Activated naive CD8-positive, alpha-beta T cell treated with anti-CD3 and anti-CD28 coated beads, Interleukin-2, amount 10 ng/mL, durations not matched to agents 7 days and 5 days (primary cell): ENCODE data around the gene BAK1. TPM values are rescaled to one million over a fixed set of nuclear protein-coding genes. Genes with fewer than 3 reads are reported as not detected.
A peak's percentile ranks its signal among the peaks of the same experiment; 100 is the strongest.

Experiments used
- ATAC-seq: fragments of 150-1000 bp; cut with Tn5 transposase; one replicate; pipeline ENCODE4 v1.10.0; 2021; ENCODE audit warnings: low read depth, moderate library complexity
- POLR2A ChIA-PET: fragments of 350-600 bp; sonication (Branson Sonifier 250); formaldehyde crosslinking; loops from one replicate; lab custom pipeline; 2021; ENCODE audit warnings: antibody characterized with exemption; lab: Charles Lee
- DNase-seq: peaks from one replicate; pipeline ENCODE4 v3.0.0; 2021
- H3K27ac Mint-ChIP-seq: one replicate; pipeline ENCODE4 v1.8.0; 2022; ENCODE audit warnings: mild to moderate bottlenecking, mixed read lengths
- H3K27me3 Mint-ChIP-seq: one replicate; pipeline ENCODE4 v1.8.0; 2022; ENCODE audit warnings: mild to moderate bottlenecking, moderate library complexity, mixed read lengths
- H3K36me3 Mint-ChIP-seq: one replicate; pipeline ENCODE4 v1.8.0; 2021; ENCODE audit warnings: mild to moderate bottlenecking, mixed read lengths
- H3K4me1 Mint-ChIP-seq: one replicate; pipeline ENCODE4 v1.8.0; 2021; ENCODE audit warnings: mixed read lengths
- H3K4me3 Mint-ChIP-seq: one replicate; pipeline ENCODE4 v1.8.0; 2022; ENCODE audit warnings: mild to moderate bottlenecking, moderate library complexity, mixed read lengths
- H3K9me3 Mint-ChIP-seq: one replicate; pipeline ENCODE4 v1.8.0; 2021; ENCODE audit warnings: mixed read lengths
- total RNA-seq, 2 experiments: library from RNA; stranded (reverse); gene quantifications; one replicate each; pipeline ENCODE4 v1.2.3, GENCODE V29; 2021

Gene BAK1
- total RNA-seq, 2 experiments from 2014 or later = 48.0 to 48.1 TPM

GRCh38 chr6:33589731-33590530, 9.9 kb upstream of the BAK1 start:
- H3K4me3 Mint-ChIP-seq = no peak overlapping the region
- no peaks in the 10 kb centered on the region for H3K9me3 Mint-ChIP-seq
- peaks cover 36% of the 10 kb centered on the region for H3K4me1 Mint-ChIP-seq
- no peak for ATAC-seq
- POLR2A ChIA-PET = interaction anchor here (0.6 to 1.1 kb wide), 3 partner anchors 18 to 123 kb away, joined by 3 to 7 read pairs (median 5); partner anchors contain the start of gene ITPR3
- H3K36me3 Mint-ChIP-seq = no peaks in the 10 kb centered on the region
- peak; percentile 64 for DNase-seq
- H3K27me3 Mint-ChIP-seq = peaks cover 2% of the 10 kb centered on the region
- H3K27ac Mint-ChIP-seq = peak overlapping the region; percentile 45

GRCh38 chr6:33589392-33589730, 9.3 kb upstream of the BAK1 start:
- Mint-ChIP-seq H3K4me1 (peaks cover 40% of the 10 kb centered on the region), H3K36me3 (no peaks in the 10 kb centered on the region), H3K27ac (no peak overlapping the region), H3K9me3 (no peaks in the 10 kb centered on the region), H3K4me3 (no peak overlapping the region), H3K27me3 (peaks cover 2% of the 10 kb centered on the region)
- DNase-seq = no peak
- POLR2A ChIA-PET = interaction anchor here (0.6 to 1.1 kb wide), 2 partner anchors 32 to 124 kb away, joined by 3 to 7 read pairs; partner anchors contain the start of gene ITPR3
- ATAC-seq = no peak

- DNase-seq (no peak), ATAC-seq (no peak)
- Mint-ChIP-seq H3K27ac (no peak overlapping the region), H3K9me3 (no peaks in the 10 kb centered on the region), H3K4me1 (peaks cover 43% of the 10 kb centered on the region), H3K36me3 (no peaks in the 10 kb centered on the region), H3K4me3 (no peak overlapping the region), H3K27me3 (peaks cover 2% of the 10 kb centered on the region)
- POLR2A ChIA-PET = no interaction called here
Measured at GRCh38 chr6:33588894-33589293, 8.8 kb upstream of the BAK1 start.

GRCh38 chr6:33587529-33587928, 7.5 kb upstream of the BAK1 start:
- H3K27me3 Mint-ChIP-seq = peaks cover 2% of the 10 kb centered on the region
- H3K9me3 Mint-ChIP-seq = no peaks in the 10 kb centered on the region
- H3K36me3 Mint-ChIP-seq = no peaks in the 10 kb centered on the region
- peaks cover 43% of the 10 kb centered on the region for H3K4me1 Mint-ChIP-seq
- ATAC-seq = no peak
- no peak overlapping the region for H3K4me3 Mint-ChIP-seq
- no peak overlapping the region for H3K27ac Mint-ChIP-seq
- POLR2A ChIA-PET = interaction anchor here (0.8 kb wide), 2 partner anchors 9 to 21 kb away, joined by 3 read pairs; no protein-coding TSS in a partner anchor
- no peak for DNase-seq

- Mint-ChIP-seq H3K36me3 (no peaks in the 10 kb centered on the region), H3K27me3 (no peaks in the 10 kb centered on the region), H3K4me1 (peaks cover 38% of the 10 kb centered on the region), H3K9me3 (no peaks in the 10 kb centered on the region), H3K27ac (peak overlapping the region; percentile 95), H3K4me3 (peak overlapping the region; percentile 89)
- POLR2A ChIA-PET = interaction anchor here (1.0 to 1.6 kb wide), 8 partner anchors 9 to 201 kb away, joined by 3 to 8 read pairs (median 4); partner anchors contain the start of gene ITPR3
- peak; percentile 6 for ATAC-seq
- peak; percentile 45 for DNase-seq
Measured at GRCh38 chr6:33586108-33586640, 6.1 kb upstream of the BAK1 start.

GRCh38 chr6:33585403-33586107, 5.5 kb upstream of the BAK1 start:
- Mint-ChIP-seq H3K27ac (peak overlapping the region; percentile 95), H3K36me3 (no peaks in the 10 kb centered on the region), H3K9me3 (no peaks in the 10 kb centered on the region), H3K4me1 (peaks cover 35% of the 10 kb centered on the region), H3K27me3 (no peaks in the 10 kb centered on the region), H3K4me3 (peak overlapping the region; percentile 89)
- POLR2A ChIA-PET = interaction anchor here (1.0 to 1.6 kb wide), 10 partner anchors 9 to 202 kb away, joined by 3 to 8 read pairs (median 4); partner anchors contain the start of genes ITPR3 and UQCC2
- peak; percentile 89 for ATAC-seq
- DNase-seq = peak; percentile 94

- DNase-seq (no peak), ATAC-seq (no peak)
- peak overlapping the region; percentile 95 for H3K27ac Mint-ChIP-seq
- no peaks in the 10 kb centered on the region for H3K27me3 Mint-ChIP-seq
- POLR2A ChIA-PET = interaction anchor here (1.0 to 1.6 kb wide), 6 partner anchors 14 to 203 kb away, joined by 3 to 8 read pairs (median 4); partner anchors contain the start of gene UQCC2
- peak overlapping the region; percentile 89 for H3K4me3 Mint-ChIP-seq
- H3K9me3 Mint-ChIP-seq = no peaks in the 10 kb centered on the region
- peaks cover 37% of the 10 kb centered on the region for H3K4me1 Mint-ChIP-seq
- H3K36me3 Mint-ChIP-seq = no peaks in the 10 kb centered on the region
Measured at GRCh38 chr6:33584700-33585402, 4.8 kb upstream of the BAK1 start.

- Mint-ChIP-seq H3K36me3 (no peaks in the 10 kb centered on the region), H3K4me1 (peaks cover 35% of the 10 kb centered on the region), H3K27ac (peak overlapping the region; percentile 95), H3K27me3 (no peaks in the 10 kb centered on the region), H3K9me3 (no peaks in the 10 kb centered on the region), H3K4me3 (peak overlapping the region; percentile 28)
- no peak for DNase-seq
- ATAC-seq = no peak
- POLR2A ChIA-PET = no interaction called here
Measured at GRCh38 chr6:33583591-33584155, 3.6 kb upstream of the BAK1 start.

GRCh38 chr6:33581186-33581585, 1.1 kb upstream of the BAK1 start:
- H3K9me3 Mint-ChIP-seq = no peaks in the 10 kb centered on the region
- no peak overlapping the region for H3K27ac Mint-ChIP-seq

GRCh38 chr6:33578588-33579011, 1.5 kb downstream of the BAK1 start:
- ATAC-seq = peak; percentile 54
- H3K27me3 Mint-ChIP-seq = no peaks in the 10 kb centered on the region
- peak overlapping the region; percentile 99 for H3K27ac Mint-ChIP-seq
- H3K9me3 Mint-ChIP-seq = no peaks in the 10 kb centered on the region
- DNase-seq = peak; percentile 67
- H3K4me3 Mint-ChIP-seq = peak overlapping the region; percentile 99
- POLR2A ChIA-PET = interaction anchor here (0.5 to 3.5 kb wide), 17 partner anchors 9 to 658 kb away, joined by 3 to 49 read pairs (median 6); partner anchors contain the start of genes HMGA1, ITPR3, RPS18 and UQCC2
- peaks cover 19% of the 10 kb centered on the region for H3K4me1 Mint-ChIP-seq
- H3K36me3 Mint-ChIP-seq = peaks cover 21% of the 10 kb centered on the region

More at GRCh38 chr6:33581186-33581585, 1.1 kb upstream of the BAK1 start:
- Mint-ChIP-seq H3K4me3 (no peak overlapping the region), H3K4me1 (peaks cover 37% of the 10 kb centered on the region), H3K36me3 (peaks cover 12% of the 10 kb centered on the region), H3K27me3 (no peaks in the 10 kb centered on the region)
- no peak for DNase-seq
- ATAC-seq = no peak
- POLR2A ChIA-PET = interaction anchor here (0.6 to 3.5 kb wide), 5 partner anchors 10 to 151 kb away, joined by 3 to 22 read pairs (median 4); partner anchors contain the start of gene ZBTB9

- peaks cover 22% of the 10 kb centered on the region for H3K36me3 Mint-ChIP-seq
- POLR2A ChIA-PET = interaction anchor here (0.5 to 3.5 kb wide), 14 partner anchors 8 to 306 kb away, joined by 3 to 49 read pairs (median 6); partner anchors contain the start of genes ITPR3, RPS18, VPS52 and ZBTB9
- no peak for DNase-seq
Measured at GRCh38 chr6:33578164-33578563, 1.9 kb downstream of the BAK1 start.

GRCh38 chr6:33577718-33578117, 2.4 kb downstream of the BAK1 start:
- Mint-ChIP-seq H3K27ac (peak overlapping the region; percentile 99), H3K4me1 (peaks cover 17% of the 10 kb centered on the region), H3K4me3 (peak overlapping the region; percentile 99), H3K27me3 (no peaks in the 10 kb centered on the region), H3K9me3 (no peaks in the 10 kb centered on the region), H3K36me3 (peaks cover 22% of the 10 kb centered on the region)
- no peak for ATAC-seq
- no peak for DNase-seq
- POLR2A ChIA-PET = no interaction called here

More at GRCh38 chr6:33578164-33578563, 1.9 kb downstream of the BAK1 start:
- Mint-ChIP-seq H3K9me3 (no peaks in the 10 kb centered on the region), H3K4me3 (peak overlapping the region; percentile 99), H3K4me1 (peaks cover 17% of the 10 kb centered on the region), H3K27me3 (no peaks in the 10 kb centered on the region), H3K27ac (peak overlapping the region; percentile 99)
- no peak for ATAC-seq
